SK-N-SH (cell line): ENCODE results near the gene EIF4G1. TPM values are rescaled to one million over a fixed set of nuclear protein-coding genes. Genes with fewer than 3 reads are reported as not detected.

Experiments used
- CTCF ChIA-PET: fragments of 300-600, 350-600 bp; formaldehyde crosslinking; extraction: SDS; loops from one replicate; lab custom pipeline; 2021; lab: Yijun Ruan, JAX
- POLR2A ChIA-PET: fragments of 350-600 bp; sonication (Branson Sonifier 250); formaldehyde crosslinking; extraction: SDS; loops from one replicate; lab custom pipeline; 2020; ENCODE audit warnings: antibody characterized with exemption, inconsistent platforms; lab: Yijun Ruan, JAX
- DNase-seq: peaks from one replicate; pipeline ENCODE4 v3.0.0; 2012
- H2AFZ ChIP-seq: fragments of 200-600 bp; sonication (generic); 2 replicates; pipeline ENCODE4 v1.8.1; 2016; ENCODE audit warnings: antibody characterized with exemption, mild to moderate bottlenecking, low read depth
- H3F3A ChIP-seq: fragments of 200-600 bp; sonication (generic); replicated peaks from 2 replicates; pipeline ENCODE3; 2016; ENCODE audit warnings: antibody characterized with exemption, mild to moderate bottlenecking; ENCODE audit not compliant: insufficient read depth
- H3K27ac ChIP-seq, 2 experiments: fragments of 200-500 bp in 1 of 2; fragments of 200-600 bp in 1 of 2; sonication (Bioruptor generic) in 1 of 2; sonication (generic), shearing (Covaris generic) in 1 of 2; 2 replicates each; pipeline versions ENCODE4 v1.5.1 to v1.6.1; 2014 to 2016; ENCODE audit warnings: low read depth in 2 of 2, inconsistent platforms in 1 of 2, low read length in 1 of 2, mild to moderate bottlenecking in 1 of 2, mixed read lengths in 1 of 2
- H3K27me3 ChIP-seq: fragments of 200-600 bp; sonication (generic), shearing (Covaris generic); 2 replicates; pipeline ENCODE4 v1.6.1; 2016; ENCODE audit warnings: mixed run types; ENCODE audit not compliant: insufficient read depth
- H3K36me3 ChIP-seq, 2 experiments: fragments of 200-500 bp in 1 of 2; fragments of 200-600 bp in 1 of 2; sonication (Bioruptor generic) in 1 of 2; sonication (generic) in 1 of 2; replicated peaks in 1 of 2; 2 replicates each; pipeline versions ENCODE3 to v1.5.1; 2014 to 2016; ENCODE audit warnings: low read length in 1 of 2, mild to moderate bottlenecking in 1 of 2; ENCODE audit not compliant: insufficient read depth in 2 of 2, control insufficient read depth in 1 of 2
- H3K4me1 ChIP-seq, 2 experiments: fragments of 200-500 bp in 1 of 2; fragments of 200-600 bp in 1 of 2; sonication (Bioruptor generic) in 1 of 2; sonication (generic), shearing (Covaris generic) in 1 of 2; 2 replicates each; pipeline versions ENCODE4 v1.5.1 to v1.6.1; 2014 to 2016; ENCODE audit warnings: low read depth in 1 of 2, low read length in 1 of 2, mixed run types in 1 of 2; ENCODE audit not compliant: insufficient read depth in 2 of 2, control insufficient read depth in 1 of 2
- H3K4me2 ChIP-seq: fragments of 200-600 bp; sonication (generic), shearing (Covaris generic); 2 replicates; pipeline ENCODE4 v1.6.1; 2017; ENCODE audit warnings: mixed run types
- H3K4me3 ChIP-seq, 2 experiments: fragments of 200-500 bp in 1 of 2; fragments of 200-600 bp in 1 of 2; sonication (Bioruptor generic) in 1 of 2; sonication (generic), shearing (Covaris generic) in 1 of 2; 2 replicates each; pipeline versions ENCODE4 v1.5.1 to v1.8.1; 2014 to 2016; ENCODE audit warnings: low read depth in 2 of 2, inconsistent platforms in 1 of 2, low read length in 1 of 2, mild to moderate bottlenecking in 1 of 2, mixed read lengths in 1 of 2, moderate library complexity in 1 of 2
- H3K79me2 ChIP-seq: fragments of 200-600 bp; sonication (generic); 2 replicates; pipeline ENCODE4 v1.8.1; 2017; ENCODE audit warnings: mild to moderate bottlenecking; ENCODE audit not compliant: insufficient read depth
- H3K9ac ChIP-seq: fragments of 200-600 bp; sonication (generic); 2 replicates; pipeline ENCODE4 v1.6.1; 2017; ENCODE audit warnings: mixed run types
- H3K9me2 ChIP-seq: fragments of 200-600 bp; sonication (generic); 2 replicates; pipeline ENCODE4 v1.6.1; 2017; ENCODE audit warnings: mixed run types
- H3K9me3 ChIP-seq: fragments of 200-600 bp; sonication (generic); 2 replicates; pipeline ENCODE4 v1.6.1; 2017; ENCODE audit warnings: mixed run types, mild to moderate bottlenecking, moderate library complexity
- H4K20me1 ChIP-seq: fragments of 200-600 bp; sonication (generic); 2 replicates; pipeline ENCODE4 v1.6.1; 2017; ENCODE audit warnings: mild to moderate bottlenecking, mixed run types; ENCODE audit not compliant: insufficient read depth
- CHD2 ChIP-seq: fragments of 150-350 bp; IDR thresholded peaks from 2 replicates; pipeline ENCODE4 v1.6.1; 2018; ENCODE audit warnings: low read length; ENCODE audit not compliant: partially characterized antibody
- EP300 ChIP-seq, 2 experiments: IDR thresholded peaks; 2 replicates each; pipeline versions ENCODE4 v1.4.0 to v1.6.1; 2012; ENCODE audit warnings: borderline replicate concordance in 1 of 2, low read depth in 1 of 2, low read length in 1 of 2
- FOSL2 ChIP-seq: IDR thresholded peaks from 2 replicates; pipeline ENCODE4 v1.4.0; 2012; ENCODE audit warnings: low read depth, mild to moderate bottlenecking, moderate library complexity, borderline replicate concordance
- FOXM1 ChIP-seq: IDR thresholded peaks from 2 replicates; pipeline ENCODE4 v1.4.0; 2012; ENCODE audit warnings: low read depth, mild to moderate bottlenecking
- IRF3 ChIP-seq: fragments of 150-350 bp; IDR thresholded peaks from 2 replicates; pipeline ENCODE4 v1.6.1; 2016; ENCODE audit warnings: mild to moderate bottlenecking, low read depth, low read length
- JUND ChIP-seq: IDR thresholded peaks from 2 replicates; pipeline ENCODE4 v1.4.0; 2012
- MAX ChIP-seq: IDR thresholded peaks from 2 replicates; pipeline ENCODE4 v1.4.0; 2012; ENCODE audit warnings: low read depth
- MEF2A ChIP-seq: IDR thresholded peaks from 2 replicates; pipeline ENCODE4 v1.4.0; 2012; ENCODE audit warnings: low read depth, borderline replicate concordance
- MXI1 ChIP-seq: IDR thresholded peaks from 2 replicates; pipeline ENCODE4 v1.6.1; 2012; ENCODE audit warnings: mild to moderate bottlenecking, low read depth, low read length, improper control_type of control experiment
- NRF1 ChIP-seq: IDR thresholded peaks from 2 replicates; pipeline ENCODE4 v1.6.1; 2012; ENCODE audit warnings: low read depth, mild to moderate bottlenecking, low read length
- PBX3 ChIP-seq: IDR thresholded peaks from 2 replicates; pipeline ENCODE4; 2012
- POLR2AphosphoS5 ChIP-seq: IDR thresholded peaks from 2 replicates; pipeline ENCODE4 v1.6.1; 2012; ENCODE audit warnings: low read depth, low read length
- RAD21 ChIP-seq: IDR thresholded peaks from 2 replicates; pipeline ENCODE4 v1.6.1; 2012; ENCODE audit warnings: mild to moderate bottlenecking, low read length
- RCOR1 ChIP-seq: fragments of 150-350 bp; IDR thresholded peaks from 2 replicates; pipeline ENCODE4 v1.6.1; 2017; ENCODE audit warnings: antibody characterized with exemption, low read length
- REST ChIP-seq: IDR thresholded peaks from 2 replicates; pipeline ENCODE4 v1.6.1; 2012; ENCODE audit warnings: mild to moderate bottlenecking, low read depth, low read length, moderate library complexity
- RFX5 ChIP-seq: IDR thresholded peaks from 2 replicates; pipeline ENCODE4 v1.6.1; 2012; ENCODE audit warnings: mild to moderate bottlenecking, improper control_type of control experiment, low read length
- SIN3A ChIP-seq: IDR thresholded peaks from 2 replicates; pipeline ENCODE4 v1.6.1; 2012; ENCODE audit warnings: low read depth, mild to moderate bottlenecking, low read length, moderate library complexity, borderline replicate concordance
- SMC3 ChIP-seq: IDR thresholded peaks from 2 replicates; pipeline ENCODE4 v1.6.1; 2012; ENCODE audit warnings: low read depth, low read length, improper control_type of control experiment
- TAF1 ChIP-seq: IDR thresholded peaks from 2 replicates; pipeline ENCODE4 v1.6.1; 2012; ENCODE audit warnings: low read depth, mild to moderate bottlenecking, low read length, moderate library complexity, borderline replicate concordance
- TCF12 ChIP-seq: IDR thresholded peaks from 2 replicates; pipeline ENCODE4 v1.4.0; 2012
- TEAD4 ChIP-seq: IDR thresholded peaks from 2 replicates; pipeline ENCODE4 v1.4.0; 2012; ENCODE audit warnings: mild to moderate bottlenecking, borderline replicate concordance; ENCODE audit not compliant: insufficient read depth
- USF2 ChIP-seq: fragments of 150-350 bp; IDR thresholded peaks from 2 replicates; pipeline ENCODE4 v1.6.1; 2017; ENCODE audit warnings: antibody characterized with exemption, low read length, low read depth, borderline replicate concordance
- WGBS: methylation state at CpG from one replicate; pipeline ENCODE4 v1.1.6; 2017; ENCODE audit warnings: low lambda C conversion rate; 5-methylcytosine and 5-hydroxymethylcytosine counted together
- polyA plus RNA-seq, 3 experiments: library from polyadenylated mRNA; depleted of rRNA; stranded (reverse); fragments of >200 nt; gene quantifications; 2 replicates each; pipeline ENCODE4 v1.2.3, GENCODE V29; 2012

The EIF4G1 gene
- polyA plus RNA-seq, 1 of the 3 experiments (the other 2 are of a cell fraction) = 262 TPM

- H3K27me3 ChIP-seq = no peaks in the 10 kb centered on the region
- H3K4me1 ChIP-seq = peaks cover 9 to 10% of the 10 kb centered on the region in 2 experiments; a peak in 3 of 4 replicates
- H4K20me1 ChIP-seq = peaks cover 23% of the 10 kb centered on the region
- no peak overlapping the region for H2AFZ ChIP-seq
- H3K4me3 ChIP-seq = peak overlapping the region; percentile 94 to 96
- H3K27ac ChIP-seq = peak overlapping the region in 1 of 2 experiments; percentile 87; a peak in 2 of 4 replicates
- peak overlapping the region; percentile 94 for H3K9ac ChIP-seq
- peaks cover 46 to 52% of the 10 kb centered on the region in 2 experiments for H3K36me3 ChIP-seq
- no peaks in the 10 kb centered on the region for H3K9me3 ChIP-seq
- no peak for DNase-seq
- ChIA-PET CTCF (interaction anchor here (0.9 to 1.4 kb wide), 2 partner anchors 11 to 51 kb away, joined by 3 read pairs; partner anchors contain the start of gene EEF1AKMT4), POLR2A (no interaction called here)
- no peaks in the 10 kb centered on the region for H3K9me2 ChIP-seq
- H3F3A ChIP-seq = peaks cover 22% of the 10 kb centered on the region
- 20% methylated on average over 3 of the region's 3 CpGs for WGBS
- TF ChIP-seq SMC3 (no peak), USF2 (no peak), REST (no peak), RCOR1 (no peak), PBX3 (no peak), FOSL2 (peak; percentile 80; the same call in 1 of the 2 replicates), EP300 (IDR thresholded peaks at IDR 0.05; ENCODE audit: borderline replicate concordance in 1 of 2, low read depth in 1 of 2, low read length in 1 of 2) (no peak), POLR2AphosphoS5 (peak; percentile 30; the same call in 1 of the 2 replicates), CHD2 (no peak), RFX5 (no peak), MXI1 (no peak), JUND (peak; percentile 46), TAF1 (no peak), TEAD4 (no peak), TCF12 (peak; percentile 14; the same call in 1 of the 2 replicates), RAD21 (no peak), MAX (no peak), SIN3A (no peak), FOXM1 (no peak), MEF2A (no peak), NRF1 (no peak), IRF3 (no peak)
- TF ChIP-seq, all 33 proteins: peak for 4
- H3K4me2 ChIP-seq = peak overlapping the region; percentile 87
- peaks cover 62% of the 10 kb centered on the region for H3K79me2 ChIP-seq
Measured at GRCh38 chr3:184300378-184300720, 14.1 kb upstream of the EIF4G1 start.
